Mesenchymal stem cell (in vitro differentiated cells and primary cell): ENCODE measurements around the gene ERP44.

Source experiments
- DNase-seq: peaks from one replicate; pipeline ENCODE4 v3.0.0-alpha.2; 2013
- H2AFZ ChIP-seq: one replicate; pipeline ENCODE4 v1.6.1; 2013; ENCODE audit warnings: low read depth, mild to moderate bottlenecking, control low read depth, inconsistent platforms, low read length, moderate library complexity
- H2AK5ac ChIP-seq: 2 replicates; pipeline ENCODE4 v1.6.1; 2013; ENCODE audit warnings: low read length, moderate library complexity, mild to moderate bottlenecking, inconsistent platforms; ENCODE audit not compliant: severe bottlenecking
- H2BK120ac ChIP-seq: one replicate; pipeline ENCODE4 v1.6.1; 2013; ENCODE audit warnings: low read depth, mild to moderate bottlenecking, inconsistent platforms, low read length, moderate library complexity
- H2BK12ac ChIP-seq, 2 experiments: one replicate each; pipeline ENCODE4 v1.6.1; 2013; ENCODE audit warnings: inconsistent platforms in 2 of 2, low read length in 2 of 2, mild to moderate bottlenecking in 2 of 2, moderate library complexity in 2 of 2, control low read depth in 1 of 2
- H2BK15ac ChIP-seq: one replicate; pipeline ENCODE4 v1.6.1; 2013; ENCODE audit warnings: mild to moderate bottlenecking, low read depth, inconsistent platforms; ENCODE audit not compliant: poor library complexity, severe bottlenecking
- H2BK5ac ChIP-seq: 2 replicates; pipeline ENCODE4 v1.6.1; 2013; ENCODE audit warnings: low read depth, mild to moderate bottlenecking, low read length, control low read depth, inconsistent platforms; ENCODE audit not compliant: poor library complexity, severe bottlenecking
- H3K14ac ChIP-seq, 2 experiments: one replicate each; pipeline ENCODE4 v1.6.1; 2013; ENCODE audit warnings: inconsistent platforms in 2 of 2, low read length in 2 of 2, control low read depth in 1 of 2, mild to moderate bottlenecking in 1 of 2, moderate library complexity in 1 of 2
- H3K18ac ChIP-seq, 2 experiments: one replicate each; pipeline ENCODE4 v1.6.1; 2013; ENCODE audit warnings: inconsistent platforms in 2 of 2, low read length in 2 of 2, control low read depth in 1 of 2, low read depth in 1 of 2, mild to moderate bottlenecking in 1 of 2
- H3K23ac ChIP-seq, 2 experiments: one replicate each; pipeline ENCODE4 v1.6.1; 2013; ENCODE audit warnings: inconsistent platforms in 2 of 2, low read length in 2 of 2, mild to moderate bottlenecking in 2 of 2, moderate library complexity in 2 of 2, control low read depth in 1 of 2
- H3K27ac ChIP-seq: 2 replicates; pipeline ENCODE4 v1.5.1; 2013; ENCODE audit warnings: mild to moderate bottlenecking, moderate library complexity, low read length, control low read depth, inconsistent platforms; ENCODE audit not compliant: poor library complexity, severe bottlenecking
- H3K27me3 ChIP-seq, 2 experiments: 2 replicates each; pipeline versions ENCODE4 v1.6.1 to v1.7.0; 2013; ENCODE audit warnings: low read length in 2 of 2, mild to moderate bottlenecking in 2 of 2, moderate library complexity in 2 of 2, control low read depth in 1 of 2, inconsistent platforms in 1 of 2; ENCODE audit not compliant: control insufficient read depth in 1 of 2, insufficient read depth in 1 of 2
- H3K36me3 ChIP-seq, 2 experiments: 2 replicates each; pipeline versions ENCODE4 v1.6.1 to v1.7.0; 2013; ENCODE audit warnings: low read length in 2 of 2, control low read depth in 1 of 2, inconsistent platforms in 1 of 2, low read depth in 1 of 2, mild to moderate bottlenecking in 1 of 2; ENCODE audit not compliant: insufficient read depth in 2 of 2, control insufficient read depth in 1 of 2
- H3K4ac ChIP-seq, 2 experiments: one replicate each; pipeline ENCODE4 v1.6.1; 2013; ENCODE audit warnings: inconsistent platforms in 2 of 2, low read length in 2 of 2, mild to moderate bottlenecking in 2 of 2, moderate library complexity in 2 of 2, control low read depth in 1 of 2, low read depth in 1 of 2
- H3K4me1 ChIP-seq: 2 replicates; pipeline ENCODE4 v1.6.1; 2013; ENCODE audit warnings: low read depth, low read length, control low read depth; ENCODE audit not compliant: control insufficient read depth, insufficient read depth
- H3K4me2 ChIP-seq: 2 replicates; pipeline ENCODE4 v1.6.1; 2013; ENCODE audit warnings: low read length, mild to moderate bottlenecking, inconsistent platforms; ENCODE audit not compliant: poor library complexity, severe bottlenecking
- H3K4me3 ChIP-seq, 2 experiments: 2 replicates each; pipeline versions ENCODE4 v1.5.1 to v1.7.0; 2013; ENCODE audit warnings: low read length in 2 of 2, mild to moderate bottlenecking in 2 of 2, control low read depth in 1 of 2, low read depth in 1 of 2; ENCODE audit not compliant: insufficient read depth in 1 of 2
- H3K79me1 ChIP-seq: replicated peaks from 2 replicates; pipeline ENCODE4 v1.6.1; 2013; ENCODE audit warnings: mild to moderate bottlenecking, control low read depth, low read length, inconsistent platforms; ENCODE audit not compliant: poor library complexity, severe bottlenecking
- H3K9ac ChIP-seq: 2 replicates; pipeline ENCODE4 v1.7.0; 2013; ENCODE audit warnings: mild to moderate bottlenecking, low read length, moderate library complexity
- H3K9me3 ChIP-seq: 2 replicates; pipeline ENCODE4 v1.7.0; 2013; ENCODE audit warnings: mild to moderate bottlenecking, low read length; ENCODE audit not compliant: control insufficient read depth
- H4K8ac ChIP-seq: one replicate; pipeline ENCODE4 v1.6.1; 2013; ENCODE audit warnings: inconsistent platforms, mild to moderate bottlenecking, low read length, moderate library complexity
- H4K91ac ChIP-seq: one replicate; pipeline ENCODE4 v1.6.1; 2013; ENCODE audit warnings: mild to moderate bottlenecking, low read length, inconsistent platforms
- WGBS: methylation state at CpG from one replicate; pipeline ENCODE4 v1.1.7; 2013; ENCODE audit warnings: mixed read lengths; 5-methylcytosine and 5-hydroxymethylcytosine counted together

Gene ERP44

GRCh38 chr9:100091650-100092049, 7.2 kb downstream of the ERP44 start:
- H4K8ac ChIP-seq, result no peak overlapping the region
- H3K4ac ChIP-seq, result no peak overlapping the region
- no peak overlapping the region for H2BK12ac ChIP-seq
- WGBS, result no CpG with 5 or more reads among the region's 1 CpG
- H3K14ac ChIP-seq, result no peak overlapping the region
- no peaks in the 10 kb centered on the region for H3K27me3 ChIP-seq
- DNase-seq, result no peak
- H2AFZ ChIP-seq, result no peak overlapping the region
- H3K36me3 ChIP-seq, result no peaks in the 10 kb centered on the region
- H3K4me2 ChIP-seq, result no peak overlapping the region
- H3K9ac ChIP-seq, result no peak overlapping the region
- no peak overlapping the region for H2BK15ac ChIP-seq
- H2BK5ac ChIP-seq, result no peak overlapping the region
- no peaks in the 10 kb centered on the region for H3K4me1 ChIP-seq
- H3K27ac ChIP-seq, result no peak overlapping the region
- H2BK120ac ChIP-seq, result no peak overlapping the region
- no peak overlapping the region for H2AK5ac ChIP-seq
- H3K9me3 ChIP-seq, result no peaks in the 10 kb centered on the region
- no peak overlapping the region for H3K23ac ChIP-seq
- no peak overlapping the region for H4K91ac ChIP-seq
- no peak overlapping the region for H3K4me3 ChIP-seq
- peaks cover 6% of the 10 kb centered on the region for H3K79me1 ChIP-seq
- H3K18ac ChIP-seq, result no peak overlapping the region

GRCh38 chr9:100090880-100091279, 7.9 kb downstream of the ERP44 start:
- Histone ChIP-seq H3K27me3 (no peaks in the 10 kb centered on the region), H2BK120ac (no peak overlapping the region), H3K79me1 (peaks cover 6% of the 10 kb centered on the region), H3K9me3 (no peaks in the 10 kb centered on the region), H2BK5ac (no peak overlapping the region), H3K14ac (no peak overlapping the region), H3K36me3 (no peaks in the 10 kb centered on the region), H2AK5ac (no peak overlapping the region), H2BK12ac (no peak overlapping the region), H2AFZ (no peak overlapping the region), H3K4me3 (no peak overlapping the region), H3K4me2 (no peak overlapping the region), H3K23ac (no peak overlapping the region), H3K18ac (no peak overlapping the region), H4K91ac (no peak overlapping the region), H3K4ac (no peak overlapping the region), H2BK15ac (no peak overlapping the region), H3K4me1 (no peaks in the 10 kb centered on the region), H3K9ac (no peak overlapping the region), H4K8ac (no peak overlapping the region), H3K27ac (no peak overlapping the region)
- WGBS, result no CpG with 5 or more reads among the region's 1 CpG
- no peak for DNase-seq

DNA sequence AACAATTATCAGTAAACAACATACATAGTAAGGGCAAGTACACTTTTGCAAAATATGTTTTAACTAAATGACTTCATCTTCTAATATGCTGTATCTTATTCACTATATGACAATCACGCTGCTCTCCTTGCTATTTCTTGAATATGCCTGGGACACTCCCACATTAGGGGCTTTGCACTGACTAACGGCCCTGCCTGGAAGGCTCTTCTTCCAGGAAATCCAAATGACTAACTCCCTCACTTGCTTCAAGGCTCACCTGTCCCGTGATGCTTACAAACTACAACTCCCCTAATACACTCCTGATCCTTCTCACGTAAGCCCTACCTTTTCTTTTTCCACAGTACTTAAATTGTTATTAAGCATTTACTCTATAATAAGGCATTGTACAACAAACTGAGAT, 10.6 kb downstream of the ERP44 start:
- Histone ChIP-seq H2BK15ac (no peak overlapping the region), H3K9ac (no peak overlapping the region), H3K4me3 (no peak overlapping the region), H2BK120ac (no peak overlapping the region), H3K79me1 (peaks cover 6% of the 10 kb centered on the region), H2AK5ac (no peak overlapping the region), H3K27me3 (no peaks in the 10 kb centered on the region), H3K14ac (no peak overlapping the region), H2AFZ (no peak overlapping the region), H3K4me2 (no peak overlapping the region), H3K18ac (no peak overlapping the region), H3K4me1 (no peaks in the 10 kb centered on the region), H3K27ac (no peak overlapping the region), H2BK5ac (no peak overlapping the region), H4K8ac (no peak overlapping the region), H4K91ac (no peak overlapping the region), H3K4ac (no peak overlapping the region), H2BK12ac (no peak overlapping the region), H3K36me3 (no peaks in the 10 kb centered on the region), H3K9me3 (no peaks in the 10 kb centered on the region), H3K23ac (no peak overlapping the region)
- 62% methylated on average over 3 of the region's 4 CpGs for WGBS
- DNase-seq, result no peak

DNA sequence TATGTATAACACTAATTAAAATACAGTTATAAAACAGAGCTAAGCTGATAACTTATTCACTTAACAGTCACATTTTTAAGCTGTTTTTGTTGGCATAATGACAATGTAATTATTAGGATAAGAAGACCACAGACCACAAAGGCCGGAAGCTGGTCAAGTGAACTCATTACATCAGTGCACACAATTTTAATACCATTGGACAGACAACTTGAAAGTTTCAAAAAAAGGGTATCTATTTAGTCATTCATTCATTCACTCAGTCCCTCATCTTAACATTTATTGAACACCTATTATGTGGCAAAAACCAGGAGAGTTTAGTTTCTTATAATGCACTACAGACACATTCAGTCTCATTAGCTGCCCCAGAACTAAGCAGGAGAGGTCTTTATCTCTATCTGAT, 11.6 kb downstream of the ERP44 start:
- Histone ChIP-seq H2AK5ac (no peak overlapping the region), H2BK5ac (no peak overlapping the region), H4K91ac (no peak overlapping the region), H3K27ac (no peak overlapping the region), H3K27me3 (no peaks in the 10 kb centered on the region), H3K36me3 (no peaks in the 10 kb centered on the region), H3K79me1 (peaks cover 7% of the 10 kb centered on the region), H3K4me1 (no peaks in the 10 kb centered on the region), H3K9me3 (no peaks in the 10 kb centered on the region), H4K8ac (no peak overlapping the region), H3K4me3 (no peak overlapping the region), H2AFZ (no peak overlapping the region), H3K14ac (no peak overlapping the region), H3K23ac (no peak overlapping the region), H2BK12ac (no peak overlapping the region), H3K4ac (no peak overlapping the region), H3K4me2 (no peak overlapping the region), H3K18ac (no peak overlapping the region), H2BK120ac (no peak overlapping the region), H3K9ac (no peak overlapping the region), H2BK15ac (no peak overlapping the region)
- peak; percentile 38 for DNase-seq
- WGBS, result 63% methylated on average over 1 of the region's 1 CpG
